ENCODE data around the gene PDE1A. TPM values are rescaled to one million over a fixed set of nuclear protein-coding genes. Genes with fewer than 3 reads are reported as not detected.
"Not testable (repeated sequence)": the region's sequence is repeated elsewhere in the genome, so short reads cannot be mapped to it uniquely, and the experiment has no call there.

PDE1A gene
- total RNA-seq, 3 donors from 2014 or later (not counting 1 experiment from before 2014, with no cell fraction given): not detected

GRCh38 chr2:182281276-182281675 lies 145.6 kb downstream of the PDE1A start:
- Histone ChIP-seq H3K9me3 (ENCODE audit: control insufficient read depth, insufficient read depth, low read length) (peaks cover 6% of the 10 kb centered on the region), H3K4me3 (ENCODE audit: low read length) (no peak overlapping the region), H3K4me1 (ENCODE audit: control insufficient read depth, insufficient read depth, low read length) (no peaks in the 10 kb centered on the region), H3K27me3 (ENCODE audit: control insufficient read depth, insufficient read depth, low read length) (no peaks in the 10 kb centered on the region), H3K27ac (ENCODE audit: low read length) (no peak overlapping the region), H3K36me3 (ENCODE audit: control insufficient read depth, insufficient read depth, low read length) (no peaks in the 10 kb centered on the region)
- Mint-ChIP-seq H3K27me3 (ENCODE audit: low read depth in 2 of 2) (no peaks in the 10 kb centered on the region), H3K4me1 (no peaks in the 10 kb centered on the region), H3K27ac (no peak overlapping the region), H3K4me3 (no peak overlapping the region), H3K9me3 (peaks cover 8 to 15% of the 10 kb centered on the region in 2 donors), H3K36me3 (peaks cover 9% of the 10 kb centered on the region)
- no peak for TF ChIP-seq CTCF (IDR thresholded peaks at IDR 0.05)
- intact Hi-C loops (cut with micrococcal nuclease): no loop called here
- 75% methylated on average over 2 of the region's 3 CpGs for WGBS (ENCODE audit: insufficient coverage)
- no peak for DNase-seq
- no peak for ATAC-seq

- H3K36me3 ChIP-seq (ENCODE audit: control insufficient read depth, insufficient read depth, low read length): no peaks in the 10 kb centered on the region
- peaks cover 6% of the 10 kb centered on the region for H3K9me3 ChIP-seq (ENCODE audit: control insufficient read depth, insufficient read depth, low read length)
- H3K9me3 Mint-ChIP-seq: peaks cover 13 to 14% of the 10 kb centered on the region in 2 donors
- H3K4me3 ChIP-seq (ENCODE audit: low read length): no peak overlapping the region
- H3K27me3 ChIP-seq (ENCODE audit: control insufficient read depth, insufficient read depth, low read length): no peaks in the 10 kb centered on the region
- no peaks in the 10 kb centered on the region for H3K4me1 Mint-ChIP-seq
- H3K27ac ChIP-seq (ENCODE audit: low read length): no peak overlapping the region
- peaks cover 9% of the 10 kb centered on the region for H3K36me3 Mint-ChIP-seq
- DNase-seq (no peak), ATAC-seq (no peak)
- no peaks in the 10 kb centered on the region for H3K27me3 Mint-ChIP-seq (ENCODE audit: low read depth in 2 of 2)
- H3K4me1 ChIP-seq (ENCODE audit: control insufficient read depth, insufficient read depth, low read length): no peaks in the 10 kb centered on the region
- intact Hi-C loops (cut with micrococcal nuclease): no loop called here
- no peak for TF ChIP-seq CTCF (IDR thresholded peaks at IDR 0.05)
- H3K27ac Mint-ChIP-seq: no peak overlapping the region
- H3K4me3 Mint-ChIP-seq: no peak overlapping the region
Measured at GRCh38 chr2:182280118-182280517, 146.7 kb downstream of the PDE1A start.

GRCh38 chr2:182276662-182277061 lies 150.2 kb downstream of the PDE1A start:
- DNase-seq; H3K4me1 ChIP-seq (ENCODE audit: control insufficient read depth, insufficient read depth, low read length); H3K9me3 ChIP-seq (ENCODE audit: control insufficient read depth, insufficient read depth, low read length); H3K4me1 Mint-ChIP-seq; H3K27ac Mint-ChIP-seq; H3K4me3 Mint-ChIP-seq; H3K27me3 ChIP-seq (ENCODE audit: control insufficient read depth, insufficient read depth, low read length); intact Hi-C loops (cut with micrococcal nuclease); ATAC-seq; H3K4me3 ChIP-seq (ENCODE audit: low read length); H3K27ac ChIP-seq (ENCODE audit: low read length); H3K27me3 Mint-ChIP-seq (ENCODE audit: low read depth in 2 of 2); H3K36me3 ChIP-seq (ENCODE audit: control insufficient read depth, insufficient read depth, low read length): not testable (repeated sequence)
- WGBS (ENCODE audit: insufficient coverage): 82% methylated on average over 6 of the region's 6 CpGs
- H3K9me3 Mint-ChIP-seq: peaks cover 15 to 18% of the 10 kb centered on the region in 2 donors
- peaks cover 16% of the 10 kb centered on the region for H3K36me3 Mint-ChIP-seq

GRCh38 chr2:182267971-182268370 lies 158.9 kb downstream of the PDE1A start:
- DNase-seq: no peak
- Mint-ChIP-seq H3K9me3 (peaks cover 2 to 5% of the 10 kb centered on the region in 2 donors), H3K4me1 (no peaks in the 10 kb centered on the region), H3K27ac (no peak overlapping the region), H3K4me3 (no peak overlapping the region), H3K27me3 (ENCODE audit: low read depth in 2 of 2) (no peaks in the 10 kb centered on the region), H3K36me3 (peaks cover 7% of the 10 kb centered on the region)
- 81% methylated on average over 1 of the region's 1 CpG for WGBS (ENCODE audit: insufficient coverage)
- Histone ChIP-seq H3K4me1 (ENCODE audit: control insufficient read depth, insufficient read depth, low read length) (no peaks in the 10 kb centered on the region), H3K27me3 (ENCODE audit: control insufficient read depth, insufficient read depth, low read length) (no peaks in the 10 kb centered on the region), H3K9me3 (ENCODE audit: control insufficient read depth, insufficient read depth, low read length) (no peaks in the 10 kb centered on the region), H3K36me3 (ENCODE audit: control insufficient read depth, insufficient read depth, low read length) (no peaks in the 10 kb centered on the region), H3K27ac (ENCODE audit: low read length) (no peak overlapping the region), H3K4me3 (ENCODE audit: low read length) (no peak overlapping the region)
- intact Hi-C loops (cut with micrococcal nuclease): no loop called here
- no peak for TF ChIP-seq CTCF (IDR thresholded peaks at IDR 0.05)
- no peak for ATAC-seq

Data from natural killer cell (primary cell).